Stimulated activated CD8-positive, alpha-beta memory T cell treated with anti-CD3 and anti-CD28 coated beads, Interleukin-4, amount 100 ng/mL, for 1 hour (primary cell): Measurements from ENCODE around the gene SLC17A9.
"Not testable (repeated sequence)": the region's sequence is repeated elsewhere in the genome, so short reads cannot be mapped to it uniquely, and the experiment has no call there.

Source experiments
- DNase-seq, 2 donors: peaks; one replicate each; pipeline ENCODE4 v3.0.0-alpha.2; 2020; ENCODE audit warnings: low read depth in 2 of 2, low spot score in 1 of 2

SLC17A9 gene

GRCh38 chr20:62955519-62956386 lies 3.2 kb downstream of the SLC17A9 start:
- no peak for DNase-seq

GRCh38 chr20:62956387-62957135 lies 4.1 kb downstream of the SLC17A9 start:
- no peak for DNase-seq

GRCh38 chr20:62957136-62958117 lies 4.9 kb downstream of the SLC17A9 start:
- no peak for DNase-seq

- DNase-seq = no peak
Measured at GRCh38 chr20:62958388-62959100, 6.0 kb downstream of the SLC17A9 start.

- no peak for DNase-seq
Measured at GRCh38 chr20:62959101-62959971, 6.8 kb downstream of the SLC17A9 start.

GRCh38 chr20:62959998-62960436 lies 7.5 kb downstream of the SLC17A9 start:
- no peak for DNase-seq

- not testable (repeated sequence) for DNase-seq
Measured at GRCh38 chr20:62960446-62961309, 8.2 kb downstream of the SLC17A9 start.

GRCh38 chr20:62961310-62961783 lies 8.8 kb downstream of the SLC17A9 start:
- no peak for DNase-seq

GRCh38 chr20:62961799-62962198 lies 9.3 kb downstream of the SLC17A9 start:
- no peak for DNase-seq

- DNase-seq = no peak
Measured at GRCh38 chr20:62962221-62962879, 9.8 kb downstream of the SLC17A9 start.

GRCh38 chr20:62962891-62963613 lies 10.5 kb downstream of the SLC17A9 start:
- DNase-seq = no peak

GRCh38 chr20:62963614-62964397 lies 11.3 kb downstream of the SLC17A9 start:
- DNase-seq = no peak

GRCh38 chr20:62964700-62965099 lies 12.2 kb downstream of the SLC17A9 start:
- no peak for DNase-seq

GRCh38 chr20:62965363-62965771 lies 12.9 kb downstream of the SLC17A9 start:
- DNase-seq = no peak

- DNase-seq = no peak
Measured at GRCh38 chr20:62966212-62967148, 14.0 kb downstream of the SLC17A9 start.
